Natural killer cell treated with Interleukin-12 subunit alpha and Interleukin-12 subunit beta and Interleukin-15 and Interleukin-18, amount 100 ng/mL, for 72 hours (primary cell): Measurements from ENCODE around the gene LEKR1. TPM values are rescaled to one million over a fixed set of nuclear protein-coding genes. Genes with fewer than 3 reads are reported as not detected.
"Not testable (repeated sequence)": the region's sequence is repeated elsewhere in the genome, so short reads cannot be mapped to it uniquely, and the experiment has no call there.

Experiments used
- ATAC-seq, 2 donors: fragments of 150-1000 bp; cut with Tn5 transposase in 1 of 2; sonication (Bioruptor Pico), chemical (Tn5 transposase) in 1 of 2; 2 replicates each; pipeline ENCODE4 v1.10.0; 2021
- DNase-seq: peaks from one replicate; pipeline ENCODE4 v3.0.0; 2022; ENCODE audit warnings: low spot score
- H3K27ac Mint-ChIP-seq, 2 donors: 1 replicate in 1 of 2; 2 replicates in 1 of 2; pipeline ENCODE4 v1.8.0; 2022; ENCODE audit warnings: mixed read lengths in 2 of 2, mild to moderate bottlenecking in 1 of 2, moderate library complexity in 1 of 2
- H3K27me3 Mint-ChIP-seq, 2 donors: 1 replicate in 1 of 2; 2 replicates in 1 of 2; pipeline ENCODE4 v1.8.0; 2022; ENCODE audit warnings: mixed read lengths in 2 of 2
- H3K36me3 Mint-ChIP-seq: one replicate; pipeline ENCODE4 v1.8.0; 2022; ENCODE audit warnings: mixed read lengths
- H3K4me1 Mint-ChIP-seq, 2 donors: 1 replicate in 1 of 2; 2 replicates in 1 of 2; pipeline ENCODE4 v1.8.0; 2022; ENCODE audit warnings: low read depth in 2 of 2, mixed read lengths in 2 of 2, mild to moderate bottlenecking in 1 of 2
- H3K4me3 Mint-ChIP-seq: one replicate; pipeline ENCODE4 v1.8.0; 2022; ENCODE audit warnings: mixed read lengths
- H3K9me3 Mint-ChIP-seq: 2 replicates; pipeline ENCODE4 v1.8.0; 2022; ENCODE audit warnings: mixed read lengths
- total RNA-seq, 2 donors: library from RNA; stranded (reverse); gene quantifications; one replicate each; pipeline ENCODE4 v1.2.3, GENCODE V29; 2022

Gene LEKR1
- total RNA-seq, 2 donors from 2014 or later: 0.43 to 1.3 TPM

DNA sequence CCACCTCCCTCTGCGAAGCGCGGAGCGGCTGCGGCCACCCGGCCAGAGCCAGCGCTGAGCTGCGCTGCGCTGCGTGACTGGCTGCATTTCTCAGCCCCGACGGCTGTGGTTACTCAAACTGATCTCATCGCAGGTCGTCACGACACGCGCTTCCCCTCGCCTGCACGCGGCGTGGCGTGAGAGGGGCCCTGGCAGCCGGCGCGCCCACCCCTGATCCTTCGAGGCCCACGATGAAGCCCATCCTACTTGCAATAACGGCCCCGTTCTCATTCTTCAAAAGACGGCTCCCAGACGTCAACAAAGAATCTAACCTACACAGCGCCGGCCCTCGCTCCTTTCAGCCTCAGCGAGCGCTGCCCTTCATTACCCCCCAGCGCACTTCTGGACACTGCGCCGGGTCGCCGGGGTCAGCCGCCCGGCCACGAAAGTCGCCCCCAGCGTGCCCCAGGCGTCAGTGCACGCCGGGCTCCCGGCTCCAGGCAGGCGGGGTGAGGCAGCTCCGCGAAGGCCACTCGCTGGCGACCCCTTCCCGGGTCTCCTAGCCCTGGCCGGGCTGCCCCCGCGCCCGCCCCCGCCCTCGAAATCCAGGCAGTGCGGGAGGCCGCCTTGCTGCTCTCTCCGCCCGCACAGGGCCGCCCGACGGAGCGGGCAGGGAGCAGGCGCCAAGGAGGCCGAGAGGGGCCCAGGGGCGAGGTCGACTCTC lies 9.9 kb upstream of the LEKR1 start:
- peaks cover 30 to 54% of the 10 kb centered on the region in 2 donors for H3K4me1 Mint-ChIP-seq
- DNase-seq (no peak), ATAC-seq (peak; percentile 51 to 67)
- peak overlapping the region; percentile 95 for H3K4me3 Mint-ChIP-seq
- no peaks in the 10 kb centered on the region for H3K9me3 Mint-ChIP-seq
- no peaks in the 10 kb centered on the region for H3K36me3 Mint-ChIP-seq
- H3K27ac Mint-ChIP-seq: peak overlapping the region; percentile 95 to 96
- H3K27me3 Mint-ChIP-seq: no peaks in the 10 kb centered on the region

GRCh38 chr3:156816794-156817645 lies 9.1 kb upstream of the LEKR1 start:
- DNase-seq (peak; percentile 94), ATAC-seq (peak; percentile 92 to 93)
- Mint-ChIP-seq H3K27me3 (no peaks in the 10 kb centered on the region), H3K36me3 (no peaks in the 10 kb centered on the region), H3K4me3 (peak overlapping the region; percentile 95), H3K4me1 (peaks cover 30 to 49% of the 10 kb centered on the region in 2 donors), H3K9me3 (no peaks in the 10 kb centered on the region), H3K27ac (peak overlapping the region; percentile 95 to 96)

GRCh38 chr3:156817646-156818272 lies 8.4 kb upstream of the LEKR1 start:
- DNase-seq (no peak), ATAC-seq (no peak)
- H3K36me3 Mint-ChIP-seq: no peaks in the 10 kb centered on the region
- peak overlapping the region; percentile 95 to 96 for H3K27ac Mint-ChIP-seq
- H3K27me3 Mint-ChIP-seq: no peaks in the 10 kb centered on the region
- H3K4me1 Mint-ChIP-seq: peaks cover 26 to 46% of the 10 kb centered on the region in 2 donors
- no peaks in the 10 kb centered on the region for H3K9me3 Mint-ChIP-seq
- H3K4me3 Mint-ChIP-seq: peak overlapping the region; percentile 95

DNA sequence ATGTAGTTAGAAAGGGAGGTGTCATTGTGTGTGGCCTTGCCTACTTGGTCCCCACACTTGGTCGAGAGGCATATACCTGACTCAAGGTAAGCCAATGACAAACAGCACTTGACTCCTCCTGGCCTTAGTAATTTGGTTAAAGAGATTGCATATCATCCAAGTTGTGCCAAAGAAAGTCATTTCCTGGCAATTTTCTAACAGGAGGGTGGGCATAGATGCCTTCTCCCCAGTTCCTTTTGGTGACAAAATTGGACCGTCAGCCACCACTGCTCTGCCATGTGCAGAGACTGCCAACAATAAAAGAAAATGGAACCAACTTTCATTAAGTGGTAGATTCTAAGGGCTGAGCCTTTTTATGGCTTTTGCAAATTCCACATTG lies 7.9 kb upstream of the LEKR1 start:
- no peak for ATAC-seq
- H3K27me3 Mint-ChIP-seq: no peaks in the 10 kb centered on the region

GRCh38 chr3:156818890-156819289 lies 7.3 kb upstream of the LEKR1 start:
- peak overlapping the region; percentile 16 for H3K4me3 Mint-ChIP-seq
- no peaks in the 10 kb centered on the region for H3K27me3 Mint-ChIP-seq
- peak overlapping the region; percentile 95 to 96 for H3K27ac Mint-ChIP-seq
- no peaks in the 10 kb centered on the region for H3K36me3 Mint-ChIP-seq
- ATAC-seq (no peak), DNase-seq (no peak)
- H3K9me3 Mint-ChIP-seq: no peaks in the 10 kb centered on the region
- H3K4me1 Mint-ChIP-seq: peaks cover 20 to 36% of the 10 kb centered on the region in 2 donors

More for the DNA sequence above, 7.9 kb upstream of the LEKR1 start:
- peak overlapping the region; percentile 95 to 96 for H3K27ac Mint-ChIP-seq
- no peaks in the 10 kb centered on the region for H3K36me3 Mint-ChIP-seq
- DNase-seq: no peak
- peaks cover 24 to 41% of the 10 kb centered on the region in 2 donors for H3K4me1 Mint-ChIP-seq
- H3K4me3 Mint-ChIP-seq: peak overlapping the region; percentile 95
- no peaks in the 10 kb centered on the region for H3K9me3 Mint-ChIP-seq

GRCh38 chr3:156819842-156820691 lies 6.1 kb upstream of the LEKR1 start:
- no peak overlapping the region for H3K27ac Mint-ChIP-seq
- DNase-seq (no peak), ATAC-seq (no peak)
- H3K36me3 Mint-ChIP-seq: no peaks in the 10 kb centered on the region
- no peaks in the 10 kb centered on the region for H3K27me3 Mint-ChIP-seq
- H3K4me1 Mint-ChIP-seq: peaks cover 20 to 36% of the 10 kb centered on the region in 2 donors
- H3K4me3 Mint-ChIP-seq: peak overlapping the region; percentile 2
- H3K9me3 Mint-ChIP-seq: no peaks in the 10 kb centered on the region

DNA sequence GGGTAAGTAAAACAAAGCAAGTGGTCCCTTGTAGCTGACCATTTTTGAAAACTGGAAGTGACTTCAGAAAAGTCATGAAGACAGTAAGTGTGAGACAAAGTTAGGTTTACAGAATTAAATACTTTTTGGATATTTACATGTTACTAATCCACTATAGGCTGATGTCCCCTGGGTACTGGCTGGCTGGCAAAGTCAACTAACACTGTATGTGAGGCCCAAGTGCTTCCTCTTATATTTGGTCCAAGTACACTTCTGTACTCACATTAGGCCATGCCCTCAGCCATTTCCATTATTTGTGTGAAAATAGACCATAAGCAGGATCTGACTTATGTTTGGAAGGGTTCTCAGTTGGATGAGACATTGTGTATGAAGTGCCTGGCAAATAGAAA lies 5.5 kb upstream of the LEKR1 start:
- H3K9me3 Mint-ChIP-seq: no peaks in the 10 kb centered on the region
- no peaks in the 10 kb centered on the region for H3K36me3 Mint-ChIP-seq
- no peaks in the 10 kb centered on the region for H3K27me3 Mint-ChIP-seq
- no peak overlapping the region for H3K4me3 Mint-ChIP-seq
- ATAC-seq (no peak), DNase-seq (no peak)
- H3K4me1 Mint-ChIP-seq: peaks cover 21 to 35% of the 10 kb centered on the region in 2 donors
- no peak overlapping the region for H3K27ac Mint-ChIP-seq

DNA sequence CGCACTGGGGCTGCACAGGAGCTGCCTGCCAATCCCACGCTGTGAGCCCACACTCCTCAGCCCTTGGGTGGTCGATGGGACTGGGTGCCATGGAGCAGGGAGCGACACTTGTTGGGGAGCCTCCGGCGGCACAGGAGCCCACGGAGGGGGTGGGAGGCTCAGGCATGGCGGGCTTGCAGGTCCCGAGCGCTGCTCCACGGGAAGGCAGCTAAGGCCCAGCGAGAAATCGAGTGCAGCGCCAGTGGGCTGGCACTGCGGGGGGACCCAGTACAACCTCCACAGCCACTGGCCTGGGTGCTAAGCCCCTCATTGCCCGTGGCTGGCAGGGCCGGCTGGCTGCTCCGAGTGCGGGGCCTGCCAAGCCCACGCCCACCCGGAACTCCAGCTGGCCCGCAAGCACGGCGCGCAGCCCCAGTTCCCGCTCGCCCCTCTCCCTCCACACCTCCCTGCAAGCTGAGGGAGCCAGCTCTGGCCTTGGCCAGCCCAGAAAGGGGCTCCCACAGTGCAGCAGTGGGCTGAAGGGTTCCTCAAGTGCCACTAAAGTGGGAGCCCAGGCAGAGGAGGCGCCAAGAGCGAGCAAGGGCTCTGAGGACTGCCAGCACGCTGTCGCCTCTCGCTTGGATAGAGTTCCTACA lies 3.4 kb upstream of the LEKR1 start:
- H3K27me3 Mint-ChIP-seq, DNase-seq, H3K36me3 Mint-ChIP-seq, H3K9me3 Mint-ChIP-seq, H3K27ac Mint-ChIP-seq, ATAC-seq, H3K4me3 Mint-ChIP-seq: not testable (repeated sequence)
- H3K4me1 Mint-ChIP-seq: peaks cover 22 to 31% of the 10 kb centered on the region in 2 donors

GRCh38 chr3:156825795-156826143 lies 384 bp upstream of the LEKR1 start:
- Mint-ChIP-seq H3K36me3 (no peaks in the 10 kb centered on the region), H3K27ac (peak overlapping the region; percentile 90 to 94), H3K27me3 (no peaks in the 10 kb centered on the region), H3K4me1 (peaks cover 14 to 15% of the 10 kb centered on the region in 2 donors), H3K4me3 (peak overlapping the region; percentile 90), H3K9me3 (no peaks in the 10 kb centered on the region)
- ATAC-seq: peak in 1 of 2 donors; percentile 69
- DNase-seq: no peak

DNA sequence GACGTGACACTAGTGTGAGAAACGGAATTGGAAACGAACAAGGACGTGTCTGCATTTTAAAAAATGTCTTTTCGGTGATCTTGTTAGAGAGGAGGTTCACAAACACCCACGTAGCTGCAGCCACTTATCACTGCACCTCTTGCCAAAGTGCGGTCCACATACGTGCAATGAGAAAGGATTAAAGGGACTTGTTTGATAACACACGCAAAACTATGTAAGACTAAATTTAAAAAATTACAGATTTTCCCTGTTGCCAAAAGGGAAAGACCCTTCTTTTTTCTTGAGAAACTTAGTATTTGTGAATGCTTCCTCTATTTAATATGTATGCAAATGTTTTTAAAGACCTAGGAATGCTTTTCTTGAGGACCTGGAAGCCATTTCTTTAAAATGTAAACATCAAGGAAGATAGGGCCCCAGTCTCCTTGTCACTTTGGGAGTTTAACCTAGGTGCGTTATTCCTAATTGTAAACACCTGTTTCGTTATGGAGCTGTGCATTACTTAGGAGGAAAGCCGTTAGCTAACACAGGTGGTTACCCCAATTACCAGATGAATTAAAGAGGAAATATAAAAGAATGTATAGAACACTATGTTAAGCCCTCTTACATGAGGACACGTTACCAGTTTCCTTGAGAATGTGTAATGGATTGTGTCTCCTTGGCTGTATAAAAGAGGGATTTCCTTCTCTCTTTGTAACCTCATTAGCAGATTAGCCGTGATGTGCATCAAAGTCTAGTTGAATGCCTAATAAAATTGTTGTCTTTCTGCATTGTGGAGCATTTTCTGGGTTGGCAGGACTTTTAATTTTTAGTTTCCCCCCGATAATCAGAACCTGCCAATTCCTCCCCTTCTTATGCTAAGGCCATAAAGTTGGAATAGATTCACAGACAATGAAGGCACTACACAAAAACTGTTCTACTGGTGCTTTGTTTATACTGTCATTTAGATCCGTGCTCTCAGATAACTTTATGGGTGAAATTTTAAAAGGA lies 1.0 kb downstream of the LEKR1 start:
- H3K4me1 Mint-ChIP-seq: peaks cover 14 to 15% of the 10 kb centered on the region in 2 donors
- ATAC-seq: peak in 1 of 2 donors; percentile 4
- no peaks in the 10 kb centered on the region for H3K9me3 Mint-ChIP-seq
- no peaks in the 10 kb centered on the region for H3K27me3 Mint-ChIP-seq
- DNase-seq: no peak
- H3K4me3 Mint-ChIP-seq: peak overlapping the region; percentile 90
- no peaks in the 10 kb centered on the region for H3K36me3 Mint-ChIP-seq
- H3K27ac Mint-ChIP-seq: peak overlapping the region; percentile 90 to 94

DNA sequence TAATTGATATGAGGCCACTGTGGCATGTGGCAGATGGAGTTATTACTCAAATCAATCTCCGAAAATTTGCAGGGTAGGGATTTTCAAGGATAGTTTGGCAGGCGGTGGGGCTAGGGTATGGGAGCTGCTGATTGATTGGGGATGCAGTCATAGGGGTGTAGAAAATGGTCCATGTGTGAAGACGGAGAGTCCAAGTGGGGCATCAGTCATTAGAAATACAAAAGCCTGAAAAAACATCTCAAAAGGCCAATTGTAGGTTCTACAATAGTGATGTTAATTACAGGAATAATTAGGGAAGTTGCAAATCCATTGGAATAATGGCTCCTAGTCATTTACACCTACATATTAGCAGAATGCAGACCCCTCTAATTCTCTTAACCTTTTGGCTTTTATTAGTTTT lies 4.9 kb downstream of the LEKR1 start:
- Mint-ChIP-seq H3K4me3 (no peak overlapping the region), H3K9me3 (no peaks in the 10 kb centered on the region), H3K36me3 (no peaks in the 10 kb centered on the region), H3K27me3 (no peaks in the 10 kb centered on the region), H3K27ac (no peak overlapping the region), H3K4me1 (peaks cover 9% of the 10 kb centered on the region in 2 donors)
- DNase-seq (no peak), ATAC-seq (no peak)

- no peaks in the 10 kb centered on the region for H3K36me3 Mint-ChIP-seq
- no peaks in the 10 kb centered on the region for H3K27me3 Mint-ChIP-seq
- no peak for ATAC-seq
- no peak overlapping the region for H3K4me3 Mint-ChIP-seq
- no peaks in the 10 kb centered on the region for H3K4me1 Mint-ChIP-seq
- DNase-seq: no peak
- H3K27ac Mint-ChIP-seq: no peak overlapping the region
- H3K9me3 Mint-ChIP-seq: no peaks in the 10 kb centered on the region
Observed at GRCh38 chr3:156834435-156834834, 8.3 kb downstream of the LEKR1 start.
